HG03280 (cell line): Measurements from ENCODE around the gene LYST.

ENCODE experiments used
- ATAC-seq: cut with Tn5 transposase; IDR thresholded peaks from one replicate; pipeline ENCODE4 v1.9.1; 2021; ENCODE audit warnings: mild to moderate bottlenecking, moderate library complexity; ENCODE audit not compliant: unreplicated experiment

LYST gene

DNA sequence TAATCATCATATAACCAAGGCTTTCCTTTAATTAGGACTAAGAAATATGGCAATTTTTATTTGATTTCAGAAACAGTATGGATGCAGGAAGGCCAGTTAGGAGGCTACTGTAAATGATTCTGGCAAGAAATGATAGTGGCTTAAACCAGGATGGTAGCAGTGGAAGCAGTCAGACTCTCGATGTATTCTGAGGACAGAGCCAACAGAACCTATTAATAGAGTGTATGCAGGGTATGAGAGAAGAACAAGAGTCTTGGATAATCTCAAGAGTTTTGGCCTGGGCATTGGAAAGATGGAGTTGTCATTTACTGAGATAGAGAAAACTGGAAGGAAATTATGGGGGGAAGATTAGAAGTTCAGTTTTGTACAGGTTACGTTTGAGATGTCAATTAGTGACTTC is 143.8 kb downstream of the LYST start:
- no peak for ATAC-seq

GRCh38 chr1:235721982-235722381 is 144.7 kb downstream of the LYST start:
- ATAC-seq = no peak

DNA sequence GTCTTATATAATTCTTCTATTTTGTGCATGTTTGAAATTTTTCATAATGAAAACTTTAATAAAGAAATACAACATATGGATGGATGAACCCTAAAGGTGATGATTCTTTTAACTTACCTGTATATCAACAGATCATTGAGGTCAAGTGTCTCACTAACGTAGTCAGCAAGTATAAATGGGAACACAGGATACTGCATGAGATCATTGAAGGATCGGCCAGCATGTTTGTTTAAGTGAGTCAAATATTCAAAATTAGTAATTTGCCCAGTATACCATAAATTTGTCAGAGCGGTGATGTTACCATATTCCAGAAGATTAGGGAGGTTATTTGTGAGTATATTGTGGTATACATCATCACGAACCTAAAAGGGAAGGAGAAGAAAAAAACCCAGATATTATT is 146.2 kb downstream of the LYST start:
- no peak for ATAC-seq

DNA sequence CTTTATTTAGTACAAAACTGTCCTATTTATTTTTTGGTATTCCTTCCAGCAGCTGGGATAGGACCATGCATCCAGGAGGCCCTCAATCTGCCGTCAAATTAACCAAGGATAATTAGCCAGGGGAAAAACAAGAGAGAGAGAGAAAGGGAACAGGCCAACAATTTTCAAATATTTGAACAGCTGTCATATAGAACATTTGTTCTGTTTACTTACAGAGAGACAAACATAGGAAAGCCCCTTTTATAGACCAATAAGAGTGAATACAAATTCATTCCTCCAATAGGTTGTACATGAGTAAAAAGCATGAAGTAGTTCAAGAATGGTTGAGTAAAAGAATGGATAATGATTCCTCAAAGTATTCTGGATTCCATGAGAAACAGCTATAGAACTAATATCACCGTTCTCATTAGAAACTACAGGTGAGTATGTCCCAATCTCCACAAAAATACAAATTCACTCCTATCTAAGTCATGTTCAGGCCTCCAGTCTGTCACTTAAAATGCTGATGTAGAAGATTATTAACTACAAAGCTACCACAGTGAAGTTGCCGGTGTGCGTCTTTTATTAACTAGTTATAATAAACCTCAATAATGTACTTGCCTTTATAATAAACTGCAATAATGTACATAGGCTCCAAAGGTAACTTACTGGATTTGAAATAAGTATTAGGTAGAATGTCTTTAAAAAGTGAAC is 152.4 kb downstream of the LYST start:
- ATAC-seq = no peak

GRCh38 chr1:235712812-235713211 is 153.9 kb downstream of the LYST start:
- no peak for ATAC-seq

DNA sequence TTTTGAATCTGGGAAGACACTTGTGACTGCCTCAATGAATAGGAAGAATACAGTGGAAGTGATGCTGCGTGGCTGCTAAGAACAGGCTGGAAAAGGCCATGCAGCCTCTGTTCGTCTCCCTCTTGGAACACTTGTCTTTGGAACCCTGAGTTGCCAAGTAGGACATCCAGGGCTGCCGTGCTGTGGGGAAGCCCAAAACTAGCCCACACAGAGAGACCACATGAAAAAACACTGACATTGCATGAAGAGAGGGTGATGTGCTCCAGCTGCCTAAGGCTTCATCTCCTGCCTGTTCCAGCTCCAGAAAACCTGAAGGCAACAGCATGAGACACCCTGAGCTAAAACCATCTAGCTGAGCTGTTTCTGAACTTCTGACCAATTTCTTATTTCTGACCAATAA is 156.0 kb downstream of the LYST start:
- ATAC-seq = no peak

DNA sequence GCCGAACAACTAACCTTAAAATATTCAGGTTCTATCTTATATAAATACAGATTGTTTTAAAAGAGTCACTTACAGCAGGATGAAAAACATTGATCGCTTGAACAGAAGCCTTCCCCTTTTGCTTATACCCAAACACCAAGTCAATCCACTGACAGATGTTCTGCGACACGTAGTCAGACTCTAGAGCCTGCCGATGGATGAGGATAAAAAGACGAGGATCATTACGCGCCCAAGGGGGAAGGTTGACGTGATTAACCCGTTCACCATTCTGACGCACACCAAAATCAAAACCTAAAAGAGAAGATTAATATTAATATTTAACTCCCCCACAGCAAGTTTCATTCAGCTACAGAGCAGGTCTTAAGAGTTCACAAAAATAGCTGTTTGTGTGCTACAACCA is 157.7 kb downstream of the LYST start:
- no peak for ATAC-seq

- no peak for ATAC-seq
These were observed 158.2 kb downstream of the LYST start for GRCh38 chr1:235708390-235708962.

- no peak for ATAC-seq
These were observed 163.2 kb downstream of the LYST start for GRCh38 chr1:235703506-235703905.

DNA sequence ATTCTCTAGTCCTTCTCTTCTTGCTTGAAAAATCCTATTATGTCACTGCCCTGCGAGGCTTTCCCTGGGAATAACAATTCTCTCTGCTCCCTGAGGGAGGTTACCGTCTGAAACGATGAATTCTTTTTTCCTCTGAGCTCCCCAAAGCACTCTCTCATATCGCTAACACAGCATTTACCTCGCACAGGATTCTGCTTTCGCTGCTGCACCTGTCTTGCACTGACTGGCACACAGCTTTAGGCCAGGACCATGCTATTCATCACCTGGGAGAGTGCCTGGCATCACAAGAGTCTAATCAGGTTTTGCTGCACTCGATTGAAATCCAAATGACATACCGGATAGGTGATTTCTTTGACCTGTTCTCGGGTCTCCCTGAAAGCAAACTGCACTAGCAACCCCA is 164.3 kb downstream of the LYST start:
- ATAC-seq = no peak

GRCh38 chr1:235697508-235697907 is 169.2 kb downstream of the LYST start:
- ATAC-seq = no peak

GRCh38 chr1:235689356-235689755 is 177.3 kb downstream of the LYST start:
- ATAC-seq = no peak

DNA sequence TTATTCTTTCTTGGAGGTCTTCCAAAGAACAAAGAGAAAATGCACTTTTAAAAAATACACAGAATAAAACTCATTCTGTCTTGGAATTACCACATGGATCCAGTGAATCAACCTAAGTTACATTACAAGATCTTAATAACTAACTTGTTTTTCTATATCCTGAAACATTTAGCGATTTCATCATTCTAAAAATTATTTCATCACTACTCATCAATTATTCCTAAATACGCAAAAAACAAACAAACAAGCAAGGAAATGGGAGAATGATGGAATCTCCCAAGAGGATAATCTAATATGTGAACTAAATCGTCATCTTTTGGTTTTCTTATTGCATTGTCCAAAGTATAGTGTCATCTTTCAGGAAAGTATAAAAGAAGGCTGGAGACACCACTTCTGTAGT is 178.6 kb downstream of the LYST start:
- no peak for ATAC-seq

GRCh38 chr1:235683653-235684052 is 183.1 kb downstream of the LYST start:
- ATAC-seq = no peak

DNA sequence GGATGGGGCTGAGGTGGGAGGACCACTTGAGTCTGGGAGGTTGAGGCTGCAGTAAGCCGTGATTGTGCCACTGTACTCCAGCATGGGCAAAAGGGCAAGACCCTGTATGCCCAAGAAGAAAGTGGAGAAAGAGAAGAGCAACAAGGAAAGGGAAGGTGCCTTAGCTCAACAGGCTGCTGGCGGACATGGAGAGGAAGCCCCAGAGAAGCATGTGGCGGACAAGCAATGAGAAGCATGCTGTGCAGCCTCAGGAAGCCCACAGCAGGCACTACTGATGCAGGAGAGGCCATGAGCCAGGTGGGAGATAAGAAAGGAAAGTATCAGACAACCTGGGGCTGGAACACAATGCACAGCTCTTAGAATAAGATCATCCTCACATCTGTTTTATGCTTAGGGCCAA is 184.5 kb downstream of the LYST start:
- ATAC-seq = no peak

- ATAC-seq = no peak
These were observed 187.1 kb downstream of the LYST start for GRCh38 chr1:235679644-235680043.

DNA sequence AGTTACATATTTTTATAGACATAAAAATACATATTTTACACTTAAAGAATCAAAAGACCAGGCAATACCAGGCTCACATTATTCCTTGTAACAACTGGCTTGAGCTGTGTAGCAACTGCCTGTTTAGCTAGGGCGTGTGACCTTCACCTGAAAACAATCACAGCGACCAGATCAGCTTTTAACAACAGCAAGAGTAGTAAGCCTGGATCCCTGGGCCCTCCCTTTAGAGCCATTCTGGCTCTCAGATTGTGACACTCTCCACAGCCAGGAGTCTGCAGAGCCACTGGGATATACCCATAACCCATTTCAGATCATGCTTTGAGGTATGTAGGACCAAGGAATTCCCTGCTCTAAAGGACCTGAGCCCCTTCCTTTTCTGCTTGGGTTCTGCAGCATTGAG is 187.7 kb downstream of the LYST start:
- ATAC-seq = no peak

- ATAC-seq = no peak
These were observed 191.4 kb downstream of the LYST start for GRCh38 chr1:235675152-235675890.

- no peak for ATAC-seq
These were observed 192.7 kb downstream of the LYST start for GRCh38 chr1:235673981-235674380.

DNA sequence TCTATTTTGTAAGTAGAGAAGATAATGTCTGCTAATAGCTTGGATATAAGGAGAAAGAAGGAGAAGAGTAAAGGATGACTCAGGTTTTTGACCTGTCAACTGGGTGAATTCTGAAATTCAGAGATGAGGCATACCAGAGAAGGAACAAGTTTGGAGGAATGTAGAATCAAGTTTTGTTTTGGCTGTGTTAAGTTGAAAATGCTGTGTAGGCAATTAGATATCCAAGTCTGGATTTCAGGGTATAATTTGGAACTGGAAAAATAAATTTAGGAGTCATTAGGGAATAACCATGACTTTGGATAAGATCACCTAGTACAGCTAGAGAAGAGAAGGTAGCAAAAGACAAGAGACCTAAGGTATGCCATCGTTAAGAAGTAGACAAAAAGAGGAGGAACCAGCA is 194.7 kb downstream of the LYST start:
- ATAC-seq = no peak

- no peak for ATAC-seq
These were observed 196.4 kb downstream of the LYST start for GRCh38 chr1:235670157-235670776.

GRCh38 chr1:235669277-235669676 is 197.4 kb downstream of the LYST start:
- no peak for ATAC-seq
